ENCODE data around the gene LURAP1L.

The LURAP1L gene

DNA sequence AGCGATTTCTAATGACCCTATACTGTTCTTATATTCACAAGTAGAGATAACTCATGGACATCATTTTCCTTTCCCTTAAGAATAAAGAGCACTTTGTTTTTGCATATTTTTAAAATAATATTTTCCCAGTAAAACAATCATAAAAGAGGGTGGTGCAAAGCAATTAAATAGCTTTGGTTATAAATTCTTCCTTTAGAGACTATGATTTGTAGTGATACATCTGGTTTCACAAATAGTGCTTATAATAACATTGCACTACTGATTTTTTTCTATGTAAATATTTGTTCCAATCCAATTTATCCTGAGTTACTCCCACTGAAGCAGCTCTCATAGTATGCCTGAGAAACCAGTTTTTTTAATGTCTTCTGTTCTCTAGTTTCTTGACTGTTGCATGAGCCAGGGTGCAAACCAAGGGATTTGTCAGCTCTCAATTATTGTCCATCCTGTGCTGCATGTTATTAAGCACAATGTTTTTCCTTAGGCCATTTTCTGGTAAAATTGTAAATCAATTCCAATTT, 74.7 kb downstream of the LURAP1L start:
- Histone ChIP-seq H3K27me3 (ENCODE audit: insufficient read depth, poor library complexity, severe bottlenecking) (no peaks in the 10 kb centered on the region), H3K9me3 (ENCODE audit: severe bottlenecking) (no peaks in the 10 kb centered on the region), H3K4me1 (ENCODE audit: insufficient read depth, poor library complexity, severe bottlenecking) (no peaks in the 10 kb centered on the region), H3K27ac (ENCODE audit: poor library complexity, severe bottlenecking) (no peak overlapping the region), H3K4me3 (ENCODE audit: severe bottlenecking) (no peak overlapping the region), H3K36me3 (ENCODE audit: low read depth) (no peaks in the 10 kb centered on the region)
- no peak for ATAC-seq (ENCODE audit: low read depth)
- TF ChIP-seq, protein P1, sequence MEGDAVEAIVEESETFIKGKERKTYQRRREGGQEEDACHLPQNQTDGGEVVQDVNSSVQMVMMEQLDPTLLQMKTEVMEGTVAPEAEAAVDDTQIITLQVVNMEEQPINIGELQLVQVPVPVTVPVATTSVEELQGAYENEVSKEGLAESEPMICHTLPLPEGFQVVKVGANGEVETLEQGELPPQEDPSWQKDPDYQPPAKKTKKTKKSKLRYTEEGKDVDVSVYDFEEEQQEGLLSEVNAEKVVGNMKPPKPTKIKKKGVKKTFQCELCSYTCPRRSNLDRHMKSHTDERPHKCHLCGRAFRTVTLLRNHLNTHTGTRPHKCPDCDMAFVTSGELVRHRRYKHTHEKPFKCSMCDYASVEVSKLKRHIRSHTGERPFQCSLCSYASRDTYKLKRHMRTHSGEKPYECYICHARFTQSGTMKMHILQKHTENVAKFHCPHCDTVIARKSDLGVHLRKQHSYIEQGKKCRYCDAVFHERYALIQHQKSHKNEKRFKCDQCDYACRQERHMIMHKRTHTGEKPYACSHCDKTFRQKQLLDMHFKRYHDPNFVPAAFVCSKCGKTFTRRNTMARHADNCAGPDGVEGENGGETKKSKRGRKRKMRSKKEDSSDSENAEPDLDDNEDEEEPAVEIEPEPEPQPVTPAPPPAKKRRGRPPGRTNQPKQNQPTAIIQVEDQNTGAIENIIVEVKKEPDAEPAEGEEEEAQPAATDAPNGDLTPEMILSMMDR (IDR thresholded peaks at IDR 0.05; ENCODE audit: poor library complexity, severe bottlenecking), result no peak
- no peak for DNase-seq (ENCODE audit: low spot score)

DNA sequence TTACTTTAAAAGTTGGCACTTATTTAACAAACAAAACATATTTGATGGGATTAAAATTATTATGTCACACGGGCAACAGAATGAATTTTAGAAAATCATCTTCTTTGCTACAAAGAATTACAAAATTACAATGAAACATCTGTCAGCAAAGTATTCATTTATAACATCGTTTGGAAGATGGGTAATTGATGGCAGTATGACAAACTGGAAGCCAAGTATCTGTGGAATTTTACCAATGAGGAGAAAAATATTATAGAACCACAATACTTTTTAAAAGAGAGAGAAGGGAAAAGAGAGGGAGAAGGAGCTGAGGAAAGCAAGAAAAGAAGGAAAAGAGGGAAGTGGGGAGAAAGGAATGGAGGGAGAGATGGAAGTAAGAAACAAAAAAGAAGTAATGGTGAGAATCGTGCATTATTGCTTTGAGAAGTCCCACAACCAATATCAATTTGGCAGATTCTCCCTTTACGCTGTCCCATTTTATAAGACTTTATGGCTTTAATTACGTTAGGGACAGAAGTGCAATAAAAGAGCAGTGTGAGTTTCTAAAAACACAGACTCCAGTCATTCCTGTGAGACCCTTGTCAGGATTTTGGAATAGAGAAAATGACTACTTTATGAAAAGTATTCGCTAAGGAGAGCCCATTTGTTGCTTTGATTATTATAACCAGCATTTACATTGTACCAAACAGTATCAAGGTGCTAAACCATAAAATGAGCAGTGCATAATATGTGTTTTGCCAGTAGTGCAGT, 76.7 kb downstream of the LURAP1L start:
- DNase-seq (ENCODE audit: low spot score) (no peak), ATAC-seq (ENCODE audit: low read depth) (no peak)
- no peak overlapping the region for H3K27ac ChIP-seq (ENCODE audit: poor library complexity, severe bottlenecking)
- no peaks in the 10 kb centered on the region for H3K27me3 ChIP-seq (ENCODE audit: insufficient read depth, poor library complexity, severe bottlenecking)
- H3K4me3 ChIP-seq (ENCODE audit: severe bottlenecking), result no peak overlapping the region
- H3K4me1 ChIP-seq (ENCODE audit: insufficient read depth, poor library complexity, severe bottlenecking), result no peaks in the 10 kb centered on the region
- no peaks in the 10 kb centered on the region for H3K36me3 ChIP-seq (ENCODE audit: low read depth)
- TF ChIP-seq, protein P1 (IDR thresholded peaks at IDR 0.05; ENCODE audit: poor library complexity, severe bottlenecking), result no peak
- H3K9me3 ChIP-seq (ENCODE audit: severe bottlenecking), result no peaks in the 10 kb centered on the region

DNA sequence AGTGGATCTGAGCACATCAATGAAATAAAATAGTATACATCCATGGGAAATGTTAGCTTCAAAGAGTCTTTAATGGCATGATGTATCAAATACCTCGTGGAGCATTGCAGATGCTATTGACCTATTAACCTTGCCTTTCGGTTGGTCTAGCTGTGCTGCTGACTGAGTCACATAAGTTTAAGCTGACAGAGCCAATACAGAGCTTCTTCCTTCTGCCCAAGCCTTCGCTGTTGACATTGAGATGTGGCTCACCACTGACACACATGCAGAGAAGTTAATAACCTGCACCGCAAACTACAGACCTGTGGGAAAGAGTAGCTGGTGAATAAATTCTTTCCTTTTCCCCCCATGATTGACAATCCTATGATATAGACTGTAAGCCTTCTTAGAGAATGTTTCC, 78.2 kb downstream of the LURAP1L start:
- no peaks in the 10 kb centered on the region for H3K36me3 ChIP-seq (ENCODE audit: low read depth)
- H3K4me3 ChIP-seq (ENCODE audit: severe bottlenecking), result no peak overlapping the region
- H3K4me1 ChIP-seq (ENCODE audit: insufficient read depth, poor library complexity, severe bottlenecking), result no peaks in the 10 kb centered on the region
- H3K27ac ChIP-seq (ENCODE audit: poor library complexity, severe bottlenecking), result no peak overlapping the region
- TF ChIP-seq, protein P1 (IDR thresholded peaks at IDR 0.05; ENCODE audit: poor library complexity, severe bottlenecking), result no peak
- H3K27me3 ChIP-seq (ENCODE audit: insufficient read depth, poor library complexity, severe bottlenecking), result no peaks in the 10 kb centered on the region
- DNase-seq (ENCODE audit: low spot score) (no peak), ATAC-seq (ENCODE audit: low read depth) (no peak)
- H3K9me3 ChIP-seq (ENCODE audit: severe bottlenecking), result no peaks in the 10 kb centered on the region

DNA sequence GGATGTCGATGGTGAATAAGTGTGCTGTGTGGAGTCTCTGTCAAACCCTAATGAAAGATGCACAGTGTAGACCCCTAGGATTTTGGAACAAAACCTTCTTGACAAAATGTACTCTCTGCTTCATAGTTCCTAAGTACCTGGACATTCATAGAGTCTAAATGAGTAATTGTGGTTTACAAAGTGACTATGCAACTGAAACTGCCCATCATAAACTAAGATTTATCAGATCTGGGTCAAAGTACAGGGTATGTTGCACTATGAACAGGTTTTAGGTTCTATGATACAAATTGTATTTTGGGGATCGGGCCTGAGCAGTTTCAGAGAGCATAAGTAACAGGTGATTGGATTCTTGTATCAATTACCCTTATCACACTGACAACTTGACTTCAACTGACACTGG, 79.4 kb downstream of the LURAP1L start:
- ATAC-seq (ENCODE audit: low read depth) (0 out of 3 replicates have a peak, but pooled peaks have one; percentile 25), DNase-seq (ENCODE audit: low spot score) (no peak)
- Histone ChIP-seq H3K27me3 (ENCODE audit: insufficient read depth, poor library complexity, severe bottlenecking) (no peaks in the 10 kb centered on the region), H3K36me3 (ENCODE audit: low read depth) (no peaks in the 10 kb centered on the region), H3K9me3 (ENCODE audit: severe bottlenecking) (no peaks in the 10 kb centered on the region), H3K4me1 (ENCODE audit: insufficient read depth, poor library complexity, severe bottlenecking) (peaks cover 5% of the 10 kb centered on the region), H3K4me3 (ENCODE audit: severe bottlenecking) (no peak overlapping the region), H3K27ac (ENCODE audit: poor library complexity, severe bottlenecking) (no peak overlapping the region)
- TF ChIP-seq, protein P1 (IDR thresholded peaks at IDR 0.05; ENCODE audit: poor library complexity, severe bottlenecking), result no peak

DNA sequence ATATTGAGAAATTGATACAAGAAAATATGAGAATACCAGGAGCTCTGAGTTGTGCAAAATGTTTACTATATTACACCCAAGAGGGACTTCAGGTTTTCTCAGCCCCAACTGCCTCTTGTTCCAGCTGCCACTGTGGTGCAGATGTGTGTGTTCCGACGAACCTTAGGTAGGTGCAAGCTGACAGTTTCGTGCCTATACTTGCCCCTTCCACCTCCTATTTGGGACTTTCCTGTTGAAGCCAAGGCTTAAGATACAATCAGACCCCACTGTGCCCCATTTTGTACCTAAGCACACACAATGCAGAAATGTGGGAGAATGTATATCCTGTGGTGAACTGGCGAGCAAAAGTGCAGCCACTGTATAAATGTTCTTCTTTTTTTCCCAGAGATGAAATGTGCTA, 80.2 kb downstream of the LURAP1L start:
- Histone ChIP-seq H3K4me3 (ENCODE audit: severe bottlenecking) (no peak overlapping the region), H3K36me3 (ENCODE audit: low read depth) (no peaks in the 10 kb centered on the region), H3K9me3 (ENCODE audit: severe bottlenecking) (no peaks in the 10 kb centered on the region), H3K27ac (ENCODE audit: poor library complexity, severe bottlenecking) (no peak overlapping the region), H3K4me1 (ENCODE audit: insufficient read depth, poor library complexity, severe bottlenecking) (peaks cover 12% of the 10 kb centered on the region), H3K27me3 (ENCODE audit: insufficient read depth, poor library complexity, severe bottlenecking) (no peaks in the 10 kb centered on the region)
- ATAC-seq (ENCODE audit: low read depth), result no peak
- no peak for DNase-seq (ENCODE audit: low spot score)
- TF ChIP-seq, protein P1 (IDR thresholded peaks at IDR 0.05; ENCODE audit: poor library complexity, severe bottlenecking), result no peak

All from RWPE2 (cell line).